HUES6 (cell line): ENCODE measurements around the gene TEX35.
A peak's percentile ranks its signal among the peaks of the same experiment; 100 is the strongest.
"Not testable (repeated sequence)": the region's sequence is repeated elsewhere in the genome, so short reads cannot be mapped to it uniquely, and the experiment has no call there.

Experiments
- H3K27ac ChIP-seq: 2 replicates; pipeline ENCODE4 v1.7.0; 2013; ENCODE audit warnings: low read depth, mild to moderate bottlenecking, low read length, inconsistent platforms
- H3K27me3 ChIP-seq: 2 replicates; pipeline ENCODE4 v1.6.1; 2013; ENCODE audit warnings: low read length; ENCODE audit not compliant: control insufficient read depth, insufficient read depth
- H3K36me3 ChIP-seq: 2 replicates; pipeline ENCODE4 v1.6.1; 2013; ENCODE audit warnings: low read length; ENCODE audit not compliant: control insufficient read depth, insufficient read depth
- H3K4me1 ChIP-seq: 2 replicates; pipeline ENCODE4 v1.6.1; 2013; ENCODE audit warnings: low read length; ENCODE audit not compliant: control insufficient read depth, insufficient read depth
- H3K4me3 ChIP-seq: 2 replicates; pipeline ENCODE4 v1.5.1; 2013; ENCODE audit warnings: low read depth, low read length
- H3K9ac ChIP-seq: one replicate; pipeline ENCODE4 v1.6.1; 2013; ENCODE audit warnings: mild to moderate bottlenecking, low read length
- H3K9me3 ChIP-seq: 2 replicates; pipeline ENCODE4 v1.6.1; 2013; ENCODE audit warnings: low read depth, low read length; ENCODE audit not compliant: control insufficient read depth, insufficient read depth

TEX35 gene

DNA sequence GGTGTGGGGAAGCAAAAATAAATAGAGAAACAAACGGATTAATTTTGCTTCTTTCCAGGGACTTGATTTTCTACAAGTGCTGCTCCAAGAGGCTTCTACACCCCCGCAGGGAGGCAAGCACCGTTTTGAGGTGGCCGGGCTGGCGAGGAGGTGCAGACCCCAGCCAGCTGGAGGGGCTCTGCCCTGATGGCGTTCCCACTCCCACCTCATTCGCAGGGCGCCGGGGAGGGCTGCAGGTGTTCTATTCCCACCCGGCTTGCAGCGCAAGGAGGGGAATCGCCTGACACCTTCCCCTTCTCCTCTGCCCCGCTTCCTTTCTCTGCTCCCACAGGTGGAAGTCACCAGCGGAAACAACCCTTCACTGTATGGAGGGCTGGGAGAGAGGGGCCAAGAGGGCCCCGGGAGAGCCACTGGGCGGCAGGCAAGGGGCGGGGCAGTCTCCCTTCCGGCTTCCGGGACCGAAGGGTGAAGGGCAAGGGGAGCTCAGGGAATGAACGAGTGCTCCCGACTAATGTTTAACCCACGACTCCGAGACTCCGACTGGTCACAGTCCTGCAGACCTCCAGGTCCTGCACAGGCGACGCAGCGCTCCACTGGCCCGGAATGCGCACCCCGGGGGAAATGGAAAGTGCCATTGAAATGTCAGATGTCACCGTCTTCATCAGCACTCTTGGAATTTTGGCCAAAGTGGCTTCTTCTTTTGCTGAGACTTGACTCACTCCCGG, 29.1 kb downstream of the TEX35 start:
- Histone ChIP-seq H3K4me1 (0 out of 2 replicates have a peak, but pooled peaks cover 4% of the 10 kb centered on the region), H3K9me3 (no peaks in the 10 kb centered on the region), H3K27me3 (no peaks in the 10 kb centered on the region), H3K27ac (no peak overlapping the region), H3K4me3 (peak overlapping the region; percentile 88), H3K36me3 (no peaks in the 10 kb centered on the region), H3K9ac (peak overlapping the region; percentile 60)

DNA sequence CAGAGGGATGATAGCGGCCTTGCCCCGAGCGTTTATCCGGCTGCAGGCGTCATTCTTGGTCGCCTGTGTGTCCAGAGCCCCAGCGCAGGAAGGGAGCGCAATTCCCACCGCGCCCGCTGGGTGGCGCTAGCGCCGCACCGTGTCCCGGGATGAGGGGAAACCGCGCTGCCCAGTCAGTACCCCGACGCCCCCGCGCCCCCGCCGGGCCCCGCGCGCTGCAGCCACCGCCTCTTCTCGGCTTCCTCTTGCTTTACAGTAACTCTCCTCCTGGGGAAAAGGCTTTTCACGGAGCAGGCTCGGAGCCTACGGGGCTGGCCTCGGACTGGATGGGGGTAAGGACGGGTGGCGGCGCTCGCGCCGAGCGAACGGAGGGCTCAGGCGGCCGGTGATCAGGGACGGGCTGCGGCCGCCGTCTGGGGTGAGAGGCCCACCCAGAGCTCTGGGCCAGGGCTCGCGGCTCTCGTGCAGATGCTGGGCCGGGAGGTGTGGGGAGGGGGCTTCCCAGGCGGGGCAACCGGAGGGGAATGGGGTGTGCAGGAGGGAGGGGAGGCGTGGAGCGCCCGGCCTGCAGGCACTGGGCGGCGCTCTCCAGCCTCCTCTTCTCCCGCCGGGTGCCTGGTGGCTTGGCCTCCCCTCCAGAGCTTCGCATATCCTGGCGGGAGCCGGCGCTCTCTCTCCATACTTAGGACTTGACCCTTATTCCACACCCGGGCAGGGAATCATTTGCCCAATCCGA, 29.8 kb downstream of the TEX35 start:
- Histone ChIP-seq H3K4me1 (0 out of 2 replicates have a peak, but pooled peaks cover 4% of the 10 kb centered on the region), H3K9me3 (no peaks in the 10 kb centered on the region), H3K27me3 (no peaks in the 10 kb centered on the region), H3K9ac (peak overlapping the region; percentile 80), H3K27ac (peak overlapping the region; percentile 89), H3K36me3 (no peaks in the 10 kb centered on the region), H3K4me3 (peak overlapping the region; percentile 88)

GRCh38 chr1:178543290-178543607, 30.3 kb downstream of the TEX35 start:
- Histone ChIP-seq H3K27me3 (no peaks in the 10 kb centered on the region), H3K36me3 (no peaks in the 10 kb centered on the region), H3K9ac (peak overlapping the region; percentile 80), H3K4me3 (peak overlapping the region; percentile 88), H3K4me1 (0 out of 2 replicates have a peak, but pooled peaks cover 4% of the 10 kb centered on the region), H3K27ac (peak overlapping the region; percentile 89; the same call in 1 of the 2 replicates), H3K9me3 (no peaks in the 10 kb centered on the region)

DNA sequence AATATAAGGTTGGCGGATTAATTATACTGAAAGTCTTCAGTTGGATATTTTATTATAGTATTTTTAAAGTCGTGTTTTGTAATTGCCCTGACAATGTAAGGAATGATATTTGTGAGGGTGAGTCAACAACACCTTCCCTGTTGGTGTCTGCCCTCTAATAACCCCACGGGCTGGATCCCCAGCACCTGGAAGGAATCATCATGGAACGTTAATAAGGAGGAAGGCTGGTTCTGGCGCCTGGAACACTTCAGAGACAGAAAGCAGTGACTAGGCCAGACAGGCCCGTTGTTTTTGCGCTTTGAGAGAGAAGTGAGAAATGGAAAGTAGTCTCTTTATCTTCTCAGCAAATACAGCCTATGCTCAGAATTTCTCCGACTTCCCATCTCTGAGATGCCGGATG, 31.6 kb downstream of the TEX35 start:
- no peaks in the 10 kb centered on the region for H3K27me3 ChIP-seq
- H3K27ac ChIP-seq: no peak overlapping the region
- H3K9ac ChIP-seq: no peak overlapping the region
- H3K9me3 ChIP-seq: no peaks in the 10 kb centered on the region
- H3K4me1 ChIP-seq: 0 out of 2 replicates have a peak, but pooled peaks cover 4% of the 10 kb centered on the region
- no peak overlapping the region for H3K4me3 ChIP-seq
- H3K36me3 ChIP-seq: no peaks in the 10 kb centered on the region

DNA sequence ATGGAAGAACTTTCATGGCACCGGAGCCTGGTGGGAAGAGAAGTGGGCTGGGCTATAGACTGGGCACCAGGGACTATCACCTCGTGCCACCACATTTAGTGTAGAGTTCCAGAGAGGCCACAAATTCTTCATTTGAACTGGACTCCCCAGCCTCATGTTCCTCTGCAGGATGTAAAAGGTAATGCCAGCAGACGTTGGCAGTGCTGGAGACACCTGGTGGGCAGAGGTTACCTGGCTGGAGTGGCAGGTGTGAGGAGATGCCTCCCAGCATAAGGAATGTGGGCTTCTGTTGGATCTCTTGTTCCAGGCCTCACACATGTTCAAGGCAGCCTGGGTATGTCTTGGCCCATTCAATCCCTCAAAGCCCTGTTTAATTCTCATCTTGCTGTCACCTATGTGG, 35.2 kb downstream of the TEX35 start:
- no peaks in the 10 kb centered on the region for H3K36me3 ChIP-seq
- H3K27me3 ChIP-seq: no peaks in the 10 kb centered on the region
- no peak overlapping the region for H3K9ac ChIP-seq
- no peak overlapping the region for H3K27ac ChIP-seq
- H3K4me3 ChIP-seq: no peak overlapping the region
- H3K9me3 ChIP-seq: 0 out of 2 replicates have a peak, but pooled peaks cover 3% of the 10 kb centered on the region
- H3K4me1 ChIP-seq: no peaks in the 10 kb centered on the region

DNA sequence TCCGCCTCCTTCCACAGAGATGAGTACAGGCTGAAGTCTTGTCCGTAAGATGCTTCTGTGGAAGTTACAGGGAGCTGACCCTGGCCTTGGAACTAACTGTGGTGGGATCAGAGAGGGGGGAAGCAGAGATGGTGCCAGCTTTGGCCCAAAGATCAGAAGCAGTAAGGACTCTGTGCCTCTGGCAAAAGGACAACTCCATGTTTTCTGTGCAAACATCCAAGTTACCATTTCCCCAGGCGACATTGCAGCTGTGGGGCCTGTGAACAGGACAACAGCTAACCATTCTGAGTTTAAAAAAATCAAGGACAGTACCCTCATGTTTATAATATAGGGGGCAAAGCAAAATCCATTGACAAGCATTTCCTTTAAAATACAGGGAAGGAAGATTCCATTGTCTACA, 38.4 kb downstream of the TEX35 start:
- Histone ChIP-seq H3K27me3 (no peaks in the 10 kb centered on the region), H3K4me3 (no peak overlapping the region), H3K27ac (no peak overlapping the region)

DNA sequence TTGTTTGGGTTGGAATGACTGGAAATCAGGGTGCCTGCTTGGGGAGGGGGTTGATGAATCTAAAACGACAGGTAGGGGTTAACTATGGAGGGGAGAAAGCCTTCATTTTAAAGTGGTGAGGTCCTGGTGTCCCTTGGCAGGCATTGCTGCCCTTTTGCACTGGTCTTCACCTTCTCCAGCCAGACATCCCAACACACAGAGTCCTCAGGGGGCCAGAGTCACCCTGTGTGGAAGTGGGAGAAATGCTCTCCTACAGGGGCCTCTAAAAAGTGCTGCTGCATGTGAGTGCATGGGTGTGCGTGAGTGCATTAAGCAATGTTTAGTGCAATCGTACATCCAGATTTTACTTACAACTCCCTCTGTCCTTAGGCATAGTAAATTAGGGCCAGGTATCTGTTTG, 39.0 kb downstream of the TEX35 start:
- H3K4me3 ChIP-seq: no peak overlapping the region
- H3K4me1 ChIP-seq: no peaks in the 10 kb centered on the region
- no peaks in the 10 kb centered on the region for H3K27me3 ChIP-seq
- no peak overlapping the region for H3K27ac ChIP-seq
- peaks cover 9% of the 10 kb centered on the region; the same call in 1 of the 2 replicates for H3K9me3 ChIP-seq
- no peaks in the 10 kb centered on the region for H3K36me3 ChIP-seq
- no peak overlapping the region for H3K9ac ChIP-seq

More for the DNA sequence above, 38.4 kb downstream of the TEX35 start:
- no peaks in the 10 kb centered on the region for H3K4me1 ChIP-seq
- no peak overlapping the region for H3K9ac ChIP-seq
- H3K9me3 ChIP-seq: peaks cover 9% of the 10 kb centered on the region; the same call in 1 of the 2 replicates
- H3K36me3 ChIP-seq: no peaks in the 10 kb centered on the region

DNA sequence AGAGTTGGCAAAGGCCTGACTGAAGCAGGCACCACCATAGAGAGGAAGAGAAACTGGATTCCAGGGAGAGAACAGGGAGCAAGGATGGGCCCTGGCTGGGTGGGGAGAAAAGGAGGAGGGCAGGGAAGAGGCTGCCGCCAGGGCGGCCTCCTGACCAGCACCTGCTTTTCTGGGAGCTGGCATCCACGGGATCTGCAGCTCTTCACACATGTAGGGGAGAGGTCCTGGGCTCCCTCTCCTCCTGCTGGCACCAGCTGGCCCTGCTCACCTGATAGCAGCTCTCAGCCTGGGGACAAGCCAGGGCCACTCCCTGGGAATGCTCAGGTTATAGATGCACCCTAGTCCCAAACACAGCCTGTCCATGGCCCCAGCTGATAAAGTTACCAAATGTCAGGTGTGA, 39.9 kb downstream of the TEX35 start:
- Histone ChIP-seq H3K27me3 (no peaks in the 10 kb centered on the region), H3K9me3 (peaks cover 9% of the 10 kb centered on the region; the same call in 1 of the 2 replicates), H3K4me1 (no peaks in the 10 kb centered on the region), H3K9ac (no peak overlapping the region), H3K27ac (no peak overlapping the region), H3K4me3 (no peak overlapping the region), H3K36me3 (no peaks in the 10 kb centered on the region)

GRCh38 chr1:178554351-178554750, 41.4 kb downstream of the TEX35 start:
- H3K9ac ChIP-seq, H3K4me3 ChIP-seq, H3K4me1 ChIP-seq: not testable (repeated sequence)

GRCh38 chr1:178555613-178556012, 42.7 kb downstream of the TEX35 start:
- not testable (repeated sequence) for H3K4me3 ChIP-seq, H3K36me3 ChIP-seq, H3K9ac ChIP-seq, H3K27me3 ChIP-seq, H3K27ac ChIP-seq, H3K4me1 ChIP-seq
- H3K9me3 ChIP-seq: peaks cover 16% of the 10 kb centered on the region

More at GRCh38 chr1:178554351-178554750, 41.4 kb downstream of the TEX35 start:
- H3K27ac ChIP-seq, H3K27me3 ChIP-seq, H3K36me3 ChIP-seq, H3K9me3 ChIP-seq: not testable (repeated sequence)

GRCh38 chr1:178558816-178559215, 45.9 kb downstream of the TEX35 start:
- peaks cover 11% of the 10 kb centered on the region for H3K9me3 ChIP-seq
- H3K9ac ChIP-seq, H3K27me3 ChIP-seq, H3K27ac ChIP-seq, H3K4me3 ChIP-seq, H3K4me1 ChIP-seq, H3K36me3 ChIP-seq: not testable (repeated sequence)
